Vagina (tissue), 2 donors: ENCODE data around the gene TMC4.

Experiments used
- CTCF ChIP-seq, 3 experiments: fragments of 450-650 bp in 2 of 3; fragments of 200-600 bp in 1 of 3; sonication (generic) in 1 of 3; IDR thresholded peaks; one replicate each; pipeline ENCODE4 v1.5.1; 2017 to 2019; ENCODE audit warnings: antibody characterized with exemption in 3 of 3, mild to moderate bottlenecking in 2 of 3, moderate library complexity in 2 of 3
- POLR2A ChIP-seq, 2 donors: fragments of 450-650 bp; IDR thresholded peaks; one replicate each; pipeline ENCODE4 v1.6.1; 2017; ENCODE audit warnings: antibody characterized with exemption in 2 of 2, mild to moderate bottlenecking in 2 of 2, moderate library complexity in 2 of 2

DNA sequence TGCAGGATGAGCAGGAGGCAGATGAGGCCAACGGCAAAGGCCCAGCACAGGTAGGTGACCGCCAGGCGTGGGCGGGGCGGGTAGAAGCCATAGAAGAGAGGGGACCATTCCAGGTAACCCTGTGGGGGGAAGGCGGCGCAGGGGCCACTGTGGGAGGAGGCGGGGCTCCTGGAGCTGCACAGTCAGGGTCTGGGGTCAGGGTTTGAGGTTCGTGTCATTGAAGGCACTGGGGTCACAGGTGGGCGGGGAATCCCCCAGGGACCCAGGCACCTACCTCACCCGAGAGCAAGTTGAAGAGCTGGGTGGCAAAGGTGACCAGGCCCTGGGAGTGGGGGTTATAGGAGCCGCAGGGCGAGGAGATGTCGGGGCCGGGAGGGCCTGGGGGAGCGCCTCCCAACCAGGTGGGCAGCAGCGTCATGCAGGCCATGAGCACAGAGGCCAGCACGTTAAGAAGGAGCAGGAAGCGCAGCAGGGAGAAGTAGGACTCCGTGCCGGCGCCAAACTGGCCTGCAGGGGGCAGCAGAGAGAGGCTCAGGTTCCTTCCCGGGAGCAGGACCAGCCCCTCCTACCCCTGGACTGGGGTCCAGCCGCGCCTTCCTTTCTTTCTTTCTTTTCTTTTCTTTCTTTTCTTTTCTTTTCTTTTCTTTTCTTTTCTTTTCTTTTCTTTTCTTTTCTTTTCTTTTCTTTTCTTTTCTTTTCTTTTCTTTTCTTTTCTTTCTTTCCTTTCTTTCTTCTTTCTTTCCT is 4.6 kb downstream of the TMC4 start:
- peak; percentile 56 to 71 (median 68) for TF ChIP-seq CTCF (IDR thresholded peaks at IDR 0.05)
- no peak for TF ChIP-seq POLR2A (IDR thresholded peaks at IDR 0.05)
